ENCODE results near the gene CYTH4. TPM values are rescaled to one million over a fixed set of nuclear protein-coding genes. Genes with fewer than 3 reads are reported as not detected.
A peak's percentile ranks its signal among the peaks of the same experiment; 100 is the strongest.

CYTH4 gene
- total RNA-seq, 1 experiment from 2014 or later = not detected

DNA sequence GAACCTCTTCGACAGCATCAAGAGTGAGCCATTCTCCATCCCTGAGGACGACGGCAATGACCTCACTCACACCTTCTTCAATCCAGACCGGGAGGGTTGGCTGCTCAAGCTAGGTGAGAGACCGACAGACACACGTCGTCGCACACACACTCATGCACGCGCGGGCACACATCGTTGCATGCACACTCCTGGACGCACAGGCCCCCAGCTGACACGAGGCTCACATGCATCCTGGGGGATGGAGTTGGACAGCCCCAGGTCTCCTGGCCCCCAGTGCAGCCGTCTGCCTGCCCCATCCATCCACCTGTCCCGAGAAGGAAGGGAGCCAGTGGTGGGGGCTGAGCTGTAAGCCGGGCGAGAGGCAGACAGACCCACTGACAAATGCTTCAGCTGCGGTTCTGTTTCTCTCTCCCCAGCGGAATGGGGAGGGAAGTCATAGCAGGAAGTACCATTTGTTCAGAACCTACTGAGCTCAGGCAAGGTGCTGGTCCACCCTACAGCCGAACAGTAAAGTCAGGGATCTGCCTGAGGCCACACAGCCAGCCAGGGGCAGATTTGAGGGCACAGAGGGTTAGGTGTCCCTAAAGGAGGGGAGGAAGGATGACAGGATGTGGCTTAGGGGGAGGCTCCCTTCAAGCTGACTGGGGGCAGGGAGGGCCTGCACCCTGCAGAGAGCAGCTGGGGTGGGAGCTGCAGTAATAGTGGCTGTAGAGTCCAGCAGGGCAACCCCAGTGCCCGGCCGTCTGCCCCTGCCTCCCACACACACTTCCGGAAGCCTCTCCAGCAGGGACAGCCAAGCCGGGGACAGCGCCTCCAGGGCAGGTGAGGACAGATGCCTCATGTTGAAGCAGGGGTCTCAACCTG, 27.1 kb downstream of the CYTH4 start:
- peak; percentile 23 for DNase-seq (ENCODE audit: low read depth)

GRCh38 chr22:37310075-37310606, 27.8 kb downstream of the CYTH4 start:
- DNase-seq (ENCODE audit: low read depth) = no peak

DNA sequence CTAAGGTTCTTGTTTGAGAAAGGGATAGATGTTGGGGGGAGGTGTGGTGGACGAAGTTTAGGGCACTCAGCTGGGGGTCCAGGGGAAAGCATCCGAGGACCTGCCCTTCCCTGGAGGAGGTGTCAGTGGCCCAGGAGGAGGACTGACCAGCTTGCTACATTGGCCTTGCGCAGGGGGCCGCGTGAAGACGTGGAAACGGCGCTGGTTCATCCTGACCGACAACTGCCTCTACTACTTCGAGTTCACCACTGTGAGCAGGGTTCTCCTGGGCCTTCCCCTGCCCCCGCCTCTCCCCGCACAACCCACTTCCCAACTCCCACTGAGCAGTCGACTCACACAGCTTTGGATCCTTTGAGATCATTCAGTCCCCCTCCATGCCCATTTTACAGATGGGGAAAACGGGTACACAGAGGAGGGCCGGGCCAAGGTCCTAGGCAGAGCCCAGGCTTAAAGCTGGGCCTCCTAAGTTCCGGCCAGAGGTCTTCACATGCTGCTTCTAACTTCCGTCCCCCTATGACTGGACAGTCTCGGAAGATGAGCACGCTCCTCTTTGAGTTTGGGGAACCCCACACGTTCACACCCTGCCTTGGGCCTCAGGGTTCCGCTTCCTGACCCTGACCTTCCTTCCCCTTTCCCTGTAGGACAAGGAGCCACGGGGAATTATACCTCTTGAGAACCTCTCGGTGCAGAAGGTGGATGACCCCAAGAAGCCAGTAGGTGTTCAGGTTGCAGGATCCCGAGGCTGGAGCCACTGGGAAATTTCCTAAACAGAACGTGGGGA, 28.7 kb downstream of the CYTH4 start:
- no peak for DNase-seq (ENCODE audit: low read depth)

GRCh38 chr22:37311761-37312312, 29.5 kb downstream of the CYTH4 start:
- no peak for DNase-seq (ENCODE audit: low read depth)

DNA sequence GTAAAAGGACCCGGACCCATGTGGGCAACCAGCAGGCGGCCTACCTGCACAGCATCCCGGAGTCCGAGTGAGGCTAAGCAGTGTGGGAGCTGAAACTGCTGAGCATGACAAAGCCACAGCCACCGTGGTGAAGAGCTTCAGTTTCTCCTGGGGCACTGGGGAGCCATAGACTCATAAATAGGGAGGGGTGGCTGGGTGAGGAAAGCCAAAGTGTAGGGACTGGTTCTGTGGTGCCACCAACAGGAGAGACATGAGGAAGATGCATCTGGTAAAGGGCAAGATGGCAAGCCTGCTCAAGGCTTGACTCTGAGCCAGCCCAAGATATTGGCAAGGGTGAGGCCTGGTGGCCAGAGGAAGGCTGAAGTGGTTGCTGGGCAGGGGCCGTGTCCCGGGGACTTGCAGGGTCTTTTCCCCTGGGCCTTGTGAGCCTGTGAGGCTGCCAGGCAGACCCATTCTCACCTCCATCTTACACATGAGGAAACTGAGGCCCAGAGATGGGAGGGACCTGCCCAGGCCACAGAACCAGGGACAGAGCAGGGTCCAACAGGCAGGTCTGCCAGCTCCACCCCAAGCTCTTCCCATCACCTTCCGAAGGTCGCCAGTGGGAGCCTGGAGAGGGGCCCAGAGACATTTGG, 30.4 kb downstream of the CYTH4 start:
- no peak for DNase-seq (ENCODE audit: low read depth)

DNA sequence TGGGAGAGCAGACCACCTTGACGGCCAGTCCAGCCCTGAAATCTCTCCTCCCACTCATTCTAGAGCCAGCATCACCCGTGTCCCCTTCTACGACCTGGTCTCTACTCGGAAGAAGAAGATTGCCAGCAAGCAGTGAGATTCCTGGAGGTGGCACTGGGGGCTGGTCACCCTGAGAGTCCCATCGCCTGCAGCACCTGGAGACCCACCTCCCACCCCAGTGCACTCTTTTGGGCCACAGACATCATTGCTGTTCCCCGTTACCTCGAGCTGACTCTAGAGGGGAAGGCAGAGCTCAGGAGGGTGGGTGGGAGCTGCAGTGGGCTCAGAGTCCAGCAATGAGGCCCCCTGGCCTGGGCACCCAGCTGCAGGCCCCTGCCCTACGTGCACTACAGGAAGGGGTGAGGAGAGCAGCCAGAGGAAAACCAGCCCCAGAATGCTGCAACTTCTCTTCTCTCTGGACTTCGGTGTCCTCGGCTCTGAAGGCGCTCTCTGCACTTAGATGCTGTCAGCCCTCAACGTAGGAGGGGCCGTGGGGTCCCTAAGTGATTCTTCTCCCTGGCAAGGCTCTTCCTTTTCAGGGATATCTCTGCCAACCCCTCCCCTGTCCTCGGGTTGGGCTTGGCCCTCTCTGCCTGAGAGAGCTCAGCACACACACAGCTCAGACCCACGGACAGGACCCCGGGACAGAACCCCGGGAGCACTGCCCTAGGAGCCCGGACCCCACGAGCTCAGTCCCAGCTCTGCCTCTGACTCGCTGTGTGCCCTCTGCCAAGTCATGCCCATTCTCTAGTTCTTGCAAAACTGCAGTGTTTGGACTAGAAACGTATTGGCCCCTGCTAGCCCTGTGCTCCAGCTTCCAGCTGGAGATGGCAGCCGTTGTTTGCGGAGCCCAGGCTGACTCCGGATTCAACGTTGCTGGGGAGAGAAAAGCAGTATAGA, 31.3 kb downstream of the CYTH4 start:
- DNase-seq (ENCODE audit: low read depth) = no peak

- no peak for DNase-seq (ENCODE audit: low read depth)
Measured at GRCh38 chr22:37314315-37315074, 32.2 kb downstream of the CYTH4 start.

- DNase-seq (ENCODE audit: low read depth) = no peak
Measured at GRCh38 chr22:37316405-37316804, 34.1 kb downstream of the CYTH4 start.

- DNase-seq (ENCODE audit: low read depth) = peak; percentile 81
Measured at GRCh38 chr22:37316875-37317371, 34.6 kb downstream of the CYTH4 start.

- no peak for DNase-seq (ENCODE audit: low read depth)
Measured at GRCh38 chr22:37317698-37318210, 35.4 kb downstream of the CYTH4 start.

DNA sequence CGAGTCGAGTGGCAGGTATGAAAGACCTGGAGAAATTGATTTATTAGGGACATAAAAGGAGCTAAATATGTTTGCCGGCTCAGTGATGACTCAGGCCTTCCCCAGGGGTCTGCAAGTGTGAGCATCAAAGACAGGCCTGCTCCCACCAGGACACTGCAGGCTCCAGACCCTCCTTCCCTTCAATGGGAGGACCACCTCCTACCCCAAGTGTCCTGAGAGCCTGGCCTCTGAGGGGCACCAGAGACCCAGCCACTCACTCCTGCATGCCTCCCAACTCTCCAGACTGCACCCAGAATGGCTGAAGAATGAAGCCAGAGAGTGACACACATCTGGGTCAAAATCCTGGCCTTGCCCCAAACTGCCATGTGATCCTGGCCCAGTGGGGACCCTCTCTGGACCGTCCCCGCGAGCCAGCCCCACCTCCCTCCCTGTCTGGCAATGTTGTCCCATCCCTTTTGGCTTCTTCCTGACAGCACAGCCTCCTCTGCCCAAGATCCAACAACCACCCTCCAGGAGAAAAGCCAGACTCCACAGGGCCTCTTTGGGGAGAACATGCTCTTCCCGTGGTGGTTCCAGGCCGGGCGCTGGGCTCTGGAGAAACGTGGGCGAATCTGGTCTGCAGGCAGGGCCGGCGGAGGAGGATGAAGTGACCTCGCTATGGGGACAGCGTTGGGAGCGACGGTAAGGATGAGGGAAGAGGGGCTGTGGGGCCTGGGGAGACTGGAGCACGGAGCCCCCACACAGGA, 36.2 kb downstream of the CYTH4 start:
- DNase-seq (ENCODE audit: low read depth) = no peak

GRCh38 chr22:37319469-37319868, 37.2 kb downstream of the CYTH4 start:
- no peak for DNase-seq (ENCODE audit: low read depth)

- DNase-seq (ENCODE audit: low read depth) = no peak
Measured at GRCh38 chr22:37320726-37321677, 38.7 kb downstream of the CYTH4 start.

- no peak for DNase-seq (ENCODE audit: low read depth)
Measured at GRCh38 chr22:37324340-37325038, 42.2 kb downstream of the CYTH4 start.

GRCh38 chr22:37325039-37325395, 42.7 kb downstream of the CYTH4 start:
- no peak for DNase-seq (ENCODE audit: low read depth)

- DNase-seq (ENCODE audit: low read depth) = no peak
Measured at GRCh38 chr22:37326726-37327125, 44.4 kb downstream of the CYTH4 start.

DNA sequence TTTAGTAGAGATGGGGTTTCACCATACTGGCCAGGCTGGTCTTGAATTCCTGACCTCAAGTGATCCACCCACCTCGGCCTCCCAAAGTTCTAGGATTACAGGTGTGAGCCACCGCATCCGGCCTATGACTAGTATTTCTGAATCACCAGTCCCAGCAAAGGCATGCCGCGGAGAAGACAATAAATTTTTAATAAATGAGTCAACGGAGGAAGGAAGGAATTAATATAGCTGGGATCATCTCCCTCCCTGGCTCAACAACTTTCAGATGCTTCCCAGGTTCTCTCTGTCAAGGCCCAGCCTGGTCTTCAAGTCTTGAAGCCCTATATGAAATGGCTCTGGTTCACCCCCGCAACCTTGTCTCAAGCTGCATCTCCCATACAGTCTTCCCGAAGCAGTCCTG, 45.7 kb downstream of the CYTH4 start:
- peak; percentile 93 for DNase-seq (ENCODE audit: low read depth)
